Cardiac atrium fibroblast (primary cell): ENCODE measurements around the gene FAM216B. TPM values are rescaled to one million over a fixed set of nuclear protein-coding genes. Genes with fewer than 3 reads are reported as not detected.

Experiments
- total RNA-seq: library from RNA; depleted of rRNA; stranded (reverse); fragments of >200 nt; gene quantifications from 2 replicates; pipeline ENCODE4 v1.2.3, GENCODE V29; 2015

Gene FAM216B
- not detected in 2 replicates for total RNA-seq

GRCh38 chr13:42781352-42781751, at the start of gene FAM216B:
TSS of gene FAM216B (plus strand) at chr13:42781584. CDS start at chr13:42784068, 2,484 bp downstream.

Other genes with a start within 250 kb of the FAM216B start
- not detected in 2 replicates for gene TNFSF11, start 207.4 kb upstream of the FAM216B start, total RNA-seq
- gene EPSTI1, start 210.7 kb downstream of the FAM216B start, total RNA-seq = 0.54 and 6.2 TPM in 2 replicates
- 17.3 and 19.3 TPM in 2 replicates for gene DNAJC15, start 242.0 kb downstream of the FAM216B start, total RNA-seq